ENCODE measurements around the gene KRTAP4-8. TPM values are rescaled to one million over a fixed set of nuclear protein-coding genes. Genes with fewer than 3 reads are reported as not detected.
"Not testable (repeated sequence)": the region's sequence is repeated elsewhere in the genome, so short reads cannot be mapped to it uniquely, and the experiment has no call there.

KRTAP4-8 gene
- total RNA-seq, 2 donors from 2014 or later = not detected

- no peak for DNase-seq (ENCODE audit: low spot score)
- Mint-ChIP-seq H3K4me1 (ENCODE audit: low read depth in 2 of 2) (no peaks in the 10 kb centered on the region), H3K36me3 (no peaks in the 10 kb centered on the region), H3K27ac (no peak within 1 kb of the TSS), H3K27me3 (peaks cover 11 to 30% of the 10 kb centered on the region in 2 donors), H3K4me3 (no peak within 1 kb of the TSS), H3K9me3 (no peaks in the 10 kb centered on the region)
- ATAC-seq = peak; percentile 11 to 53
These were observed 31.9 kb downstream of the KRTAP4-8 start, which contains the start of gene KRTAP2-4 for GRCh38 chr17:41065829-41066624. Gene KRTAP2-4 (minus strand): TSS chr17:41065879. CDS start chr17:41065845, 34 bp downstream.

GRCh38 chr17:41065016-41065689 lies 32.8 kb downstream of the KRTAP4-8 start:
- not testable (repeated sequence) for DNase-seq (ENCODE audit: low spot score); H3K36me3 Mint-ChIP-seq; H3K4me1 Mint-ChIP-seq (ENCODE audit: low read depth in 2 of 2); H3K27ac Mint-ChIP-seq; H3K9me3 Mint-ChIP-seq; H3K4me3 Mint-ChIP-seq
- peak in 1 of 2 donors; percentile 7 for ATAC-seq
- H3K27me3 Mint-ChIP-seq = peaks cover 20 to 39% of the 10 kb centered on the region in 2 donors

- Mint-ChIP-seq H3K9me3 (no peaks in the 10 kb centered on the region), H3K36me3 (no peaks in the 10 kb centered on the region), H3K27me3 (peaks cover 23 to 43% of the 10 kb centered on the region in 2 donors), H3K4me1 (ENCODE audit: low read depth in 2 of 2) (no peaks in the 10 kb centered on the region), H3K27ac (no peak overlapping the region), H3K4me3 (no peak overlapping the region)
- DNase-seq (ENCODE audit: low spot score) (no peak), ATAC-seq (no peak)
These were observed 33.6 kb downstream of the KRTAP4-8 start for GRCh38 chr17:41064301-41064700.

GRCh38 chr17:41063449-41063848 lies 34.5 kb downstream of the KRTAP4-8 start:
- no peaks in the 10 kb centered on the region for H3K36me3 Mint-ChIP-seq
- DNase-seq (ENCODE audit: low spot score) (no peak), ATAC-seq (no peak)
- H3K4me1 Mint-ChIP-seq (ENCODE audit: low read depth in 2 of 2) = no peaks in the 10 kb centered on the region
- H3K4me3 Mint-ChIP-seq = no peak overlapping the region
- H3K27me3 Mint-ChIP-seq = peaks cover 26 to 48% of the 10 kb centered on the region in 2 donors
- H3K9me3 Mint-ChIP-seq = no peaks in the 10 kb centered on the region
- H3K27ac Mint-ChIP-seq = no peak overlapping the region

GRCh38 chr17:41061964-41062363 lies 36.0 kb downstream of the KRTAP4-8 start:
- Mint-ChIP-seq H3K36me3 (peaks cover 4% of the 10 kb centered on the region), H3K27me3 (peaks cover 34 to 57% of the 10 kb centered on the region in 2 donors), H3K4me1 (ENCODE audit: low read depth in 2 of 2) (no peaks in the 10 kb centered on the region), H3K4me3 (no peak overlapping the region), H3K9me3 (no peaks in the 10 kb centered on the region), H3K27ac (no peak overlapping the region)
- no peak for DNase-seq (ENCODE audit: low spot score)
- no peak for ATAC-seq

GRCh38 chr17:41060052-41060604 lies 37.8 kb downstream of the KRTAP4-8 start, which contains the start of gene KRTAP2-3:
Gene KRTAP2-3 (minus strand): TSS chr17:41060114. CDS start chr17:41060050, 64 bp downstream.
- Mint-ChIP-seq H3K36me3 (peaks cover 4% of the 10 kb centered on the region), H3K27ac (no peak within 1 kb of the TSS), H3K27me3 (peaks cover 35 to 59% of the 10 kb centered on the region in 2 donors), H3K9me3 (no peaks in the 10 kb centered on the region), H3K4me3 (no peak within 1 kb of the TSS), H3K4me1 (ENCODE audit: low read depth in 2 of 2) (no peaks in the 10 kb centered on the region)
- ATAC-seq = no peak
- no peak for DNase-seq (ENCODE audit: low spot score)

GRCh38 chr17:41059276-41060051 lies 38.5 kb downstream of the KRTAP4-8 start:
- ATAC-seq = peak in 1 of 2 donors; percentile 40
- H3K9me3 Mint-ChIP-seq; H3K4me3 Mint-ChIP-seq; H3K4me1 Mint-ChIP-seq (ENCODE audit: low read depth in 2 of 2); H3K36me3 Mint-ChIP-seq; DNase-seq (ENCODE audit: low spot score); H3K27ac Mint-ChIP-seq: not testable (repeated sequence)
- H3K27me3 Mint-ChIP-seq = peaks cover 35 to 60% of the 10 kb centered on the region in 2 donors

- DNase-seq (ENCODE audit: low spot score) = no peak
- H3K9me3 Mint-ChIP-seq = no peaks in the 10 kb centered on the region
- no peaks in the 10 kb centered on the region for H3K4me1 Mint-ChIP-seq (ENCODE audit: low read depth in 2 of 2)
- no peak overlapping the region for H3K27ac Mint-ChIP-seq
- peaks cover 35 to 60% of the 10 kb centered on the region in 2 donors for H3K27me3 Mint-ChIP-seq
- peaks cover 4% of the 10 kb centered on the region for H3K36me3 Mint-ChIP-seq
- ATAC-seq = no peak
- no peak overlapping the region for H3K4me3 Mint-ChIP-seq
These were observed 39.2 kb downstream of the KRTAP4-8 start for GRCh38 chr17:41058741-41059140.

- Mint-ChIP-seq H3K27ac (no peak overlapping the region), H3K36me3 (peaks cover 4% of the 10 kb centered on the region), H3K9me3 (no peaks in the 10 kb centered on the region), H3K4me3 (no peak overlapping the region), H3K27me3 (peaks cover 37 to 71% of the 10 kb centered on the region in 2 donors), H3K4me1 (ENCODE audit: low read depth in 2 of 2) (no peaks in the 10 kb centered on the region)
- DNase-seq (ENCODE audit: low spot score) (no peak), ATAC-seq (no peak)
These were observed 40.4 kb downstream of the KRTAP4-8 start for GRCh38 chr17:41057547-41057946.

GRCh38 chr17:41055130-41055529 lies 42.8 kb downstream of the KRTAP4-8 start, which contains the start of gene KRTAP2-2:
Gene KRTAP2-2 (minus strand): TSS chr17:41055230. CDS start chr17:41055211, 19 bp downstream.
- not testable (repeated sequence) for ATAC-seq; H3K9me3 Mint-ChIP-seq; H3K4me3 Mint-ChIP-seq; H3K27ac Mint-ChIP-seq; H3K4me1 Mint-ChIP-seq (ENCODE audit: low read depth in 2 of 2); H3K36me3 Mint-ChIP-seq; DNase-seq (ENCODE audit: low spot score)
- H3K27me3 Mint-ChIP-seq = peaks cover 26 to 54% of the 10 kb centered on the region in 2 donors

GRCh38 chr17:41054556-41054955 lies 43.4 kb downstream of the KRTAP4-8 start:
- peaks cover 27 to 52% of the 10 kb centered on the region in 2 donors for H3K27me3 Mint-ChIP-seq
- H3K36me3 Mint-ChIP-seq = not testable (repeated sequence)

GRCh38 chr17:41054025-41054424 lies 43.9 kb downstream of the KRTAP4-8 start:
- H3K4me3 Mint-ChIP-seq = no peak overlapping the region
- ATAC-seq = no peak
- H3K27ac Mint-ChIP-seq = no peak overlapping the region
- H3K9me3 Mint-ChIP-seq = no peaks in the 10 kb centered on the region
- H3K27me3 Mint-ChIP-seq = peaks cover 24 to 47% of the 10 kb centered on the region in 2 donors
- H3K4me1 Mint-ChIP-seq (ENCODE audit: low read depth in 2 of 2) = peaks cover 2% of the 10 kb centered on the region in 2 donors
- DNase-seq (ENCODE audit: low spot score) = no peak
- peaks cover 4% of the 10 kb centered on the region for H3K36me3 Mint-ChIP-seq

More at GRCh38 chr17:41054556-41054955, 43.4 kb downstream of the KRTAP4-8 start:
- H3K4me3 Mint-ChIP-seq; DNase-seq (ENCODE audit: low spot score); H3K9me3 Mint-ChIP-seq; H3K27ac Mint-ChIP-seq; H3K4me1 Mint-ChIP-seq (ENCODE audit: low read depth in 2 of 2): not testable (repeated sequence)
- peak in 1 of 2 donors; percentile 36 for ATAC-seq

GRCh38 chr17:41052566-41052965 lies 45.4 kb downstream of the KRTAP4-8 start:
- H3K9me3 Mint-ChIP-seq = no peaks in the 10 kb centered on the region
- H3K36me3 Mint-ChIP-seq = peaks cover 2% of the 10 kb centered on the region
- peaks cover 4 to 5% of the 10 kb centered on the region in 2 donors for H3K4me1 Mint-ChIP-seq (ENCODE audit: low read depth in 2 of 2)
- H3K27ac Mint-ChIP-seq = no peak overlapping the region
- peaks cover 19 to 43% of the 10 kb centered on the region in 2 donors for H3K27me3 Mint-ChIP-seq
- DNase-seq (ENCODE audit: low spot score) = no peak
- H3K4me3 Mint-ChIP-seq = no peak overlapping the region
- ATAC-seq = no peak
